Activated CD4-positive, alpha-beta T cell treated with anti-CD3 and anti-CD28 coated beads, Interleukin-2, amount 50 U/mL, for 16 hours (primary cell): ENCODE results near the gene OR52A1.

Experiments
- DNase-seq: peaks from one replicate; pipeline ENCODE4 v3.0.0-alpha.2; 2020

The OR52A1 gene

DNA sequence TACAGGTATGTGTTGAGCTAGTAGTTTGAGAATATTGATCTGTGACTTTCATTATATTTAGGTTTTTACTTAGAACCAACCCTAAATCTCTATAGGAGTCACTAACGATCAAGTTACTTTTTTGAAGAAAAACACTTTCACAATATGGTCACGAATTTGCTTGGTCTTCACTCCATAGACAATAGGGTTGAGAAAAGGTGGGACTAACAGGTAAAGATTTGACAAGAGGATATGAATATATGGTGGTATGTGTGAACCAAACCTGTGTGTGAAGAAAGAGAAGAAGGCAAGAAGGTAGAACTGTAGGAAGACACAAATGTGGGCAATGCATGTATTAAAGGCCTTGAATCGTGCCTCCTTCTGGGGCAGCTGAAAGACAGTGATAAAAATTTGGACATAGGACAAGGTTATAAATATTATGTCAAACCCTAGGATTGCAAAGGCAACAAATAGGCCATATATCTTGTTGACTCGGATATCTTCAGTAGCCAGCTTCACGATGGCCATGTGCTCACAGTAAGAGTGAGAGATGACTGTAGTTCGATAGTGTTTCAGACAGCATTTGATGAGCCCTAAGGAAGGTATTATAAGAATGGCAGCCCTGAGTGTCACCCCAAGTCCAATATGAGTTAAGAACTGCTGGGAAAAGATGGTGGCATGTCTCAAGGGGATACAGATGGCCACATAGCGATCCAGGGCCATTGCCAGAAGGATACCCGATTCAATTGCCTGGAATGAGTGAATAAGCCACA lies 22.8 kb downstream of the OR52A1 start:
- DNase-seq: no peak

DNA sequence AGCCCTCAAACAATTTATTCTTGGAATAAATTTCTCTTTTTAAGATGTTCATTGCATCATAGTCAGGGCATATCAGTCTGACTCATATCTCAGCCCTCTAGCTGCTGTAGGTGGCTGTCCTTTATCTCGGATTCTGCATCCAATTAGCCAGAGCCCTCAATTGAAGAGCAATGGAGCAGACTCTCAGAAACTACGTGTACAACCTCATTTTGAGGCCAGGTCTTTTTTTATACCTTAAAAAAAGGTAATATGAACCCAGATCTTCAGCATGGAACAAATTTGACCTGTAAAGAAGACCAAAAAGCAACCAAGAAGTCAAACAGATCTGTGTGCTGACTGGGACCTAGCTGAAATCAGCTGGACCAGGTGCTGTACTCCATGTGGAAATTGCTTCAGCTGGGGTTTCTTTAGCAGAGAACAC lies 25.1 kb downstream of the OR52A1 start:
- DNase-seq: no peak

DNA sequence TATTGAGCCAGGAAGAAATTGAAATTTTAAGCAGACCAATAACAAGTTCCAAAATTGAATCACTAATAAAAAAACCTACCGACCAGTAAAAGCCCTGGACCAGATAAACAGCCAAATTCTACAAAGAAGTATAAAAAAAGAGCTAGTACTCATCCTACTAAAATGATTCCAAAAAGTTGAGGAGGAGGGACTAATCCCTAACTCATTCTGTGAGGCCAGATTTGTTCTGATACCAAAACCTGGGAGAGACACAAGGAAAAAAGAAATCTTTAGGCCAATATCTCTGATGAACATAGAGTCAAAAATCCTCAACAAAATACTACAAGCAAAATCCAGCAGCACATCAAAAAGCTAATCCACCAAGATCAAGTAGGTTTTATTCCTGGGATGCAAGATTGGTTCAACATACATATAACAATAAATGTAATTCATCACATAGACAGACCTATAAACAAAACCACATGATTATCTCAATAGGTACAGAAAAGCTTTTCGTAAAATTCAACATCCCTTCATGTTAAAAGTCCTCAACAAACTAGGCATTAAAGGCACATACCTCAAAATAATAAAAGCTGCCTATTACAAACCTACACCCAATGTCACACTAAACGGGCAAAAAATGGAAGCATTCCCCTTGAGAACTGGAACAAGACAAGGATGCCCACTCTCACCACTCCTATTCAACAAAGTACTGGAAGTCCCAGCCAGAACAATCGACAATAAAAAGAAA lies 29.5 kb downstream of the OR52A1 start:
- no peak for DNase-seq

DNA sequence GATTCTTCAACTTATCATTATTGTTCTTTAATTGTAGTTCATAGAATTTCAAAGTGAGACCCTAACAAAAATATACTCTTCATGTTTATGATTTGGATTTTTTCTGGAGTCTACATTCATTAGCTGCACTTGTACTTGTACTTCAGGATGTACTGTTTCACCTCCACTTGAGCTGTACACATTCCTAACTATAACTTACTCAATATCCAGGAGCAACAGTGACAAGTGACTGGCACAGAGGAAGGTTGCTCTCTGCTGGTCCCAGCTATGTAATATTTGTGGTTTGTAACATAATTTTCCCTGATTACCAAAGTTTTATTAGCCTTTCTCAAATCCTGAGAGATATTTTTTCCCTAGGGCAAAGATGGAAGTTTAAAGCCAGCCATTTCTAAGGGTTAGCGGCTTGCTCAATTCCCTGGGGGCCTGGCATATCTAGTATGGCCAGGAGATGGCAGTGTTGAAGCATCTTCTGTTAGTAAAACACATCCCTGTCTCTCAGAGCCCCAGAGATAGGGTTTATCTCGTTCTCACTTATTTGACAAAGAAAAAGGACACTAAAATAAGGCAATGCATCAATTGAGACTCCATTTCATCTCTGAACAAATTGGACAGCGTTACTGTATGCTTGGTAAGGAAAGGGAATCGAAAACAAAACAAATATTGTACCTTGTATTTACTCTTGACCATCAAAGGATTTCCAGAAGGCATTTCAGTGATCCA lies 30.6 kb downstream of the OR52A1 start:
- DNase-seq: peak; percentile 52

DNA sequence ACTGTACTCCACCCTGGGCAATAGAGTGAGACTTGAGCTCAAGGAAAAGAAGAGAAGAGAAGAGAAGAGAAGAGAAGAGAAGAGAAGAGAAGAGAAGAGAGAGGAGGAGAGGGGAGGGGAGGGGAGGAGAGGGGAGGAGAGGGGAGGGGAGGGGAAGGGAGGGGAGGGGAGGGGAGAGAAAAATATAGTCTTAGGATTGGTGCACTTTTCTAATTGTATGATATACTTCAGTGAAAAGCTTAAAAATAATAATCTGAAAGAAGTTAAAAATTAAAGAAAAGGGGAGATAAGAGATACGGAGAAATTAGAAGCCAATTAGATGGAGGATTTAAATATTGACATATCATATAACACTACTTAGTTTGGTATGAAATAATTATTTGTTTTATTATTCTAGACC lies 35.7 kb downstream of the OR52A1 start:
- DNase-seq: no peak

DNA sequence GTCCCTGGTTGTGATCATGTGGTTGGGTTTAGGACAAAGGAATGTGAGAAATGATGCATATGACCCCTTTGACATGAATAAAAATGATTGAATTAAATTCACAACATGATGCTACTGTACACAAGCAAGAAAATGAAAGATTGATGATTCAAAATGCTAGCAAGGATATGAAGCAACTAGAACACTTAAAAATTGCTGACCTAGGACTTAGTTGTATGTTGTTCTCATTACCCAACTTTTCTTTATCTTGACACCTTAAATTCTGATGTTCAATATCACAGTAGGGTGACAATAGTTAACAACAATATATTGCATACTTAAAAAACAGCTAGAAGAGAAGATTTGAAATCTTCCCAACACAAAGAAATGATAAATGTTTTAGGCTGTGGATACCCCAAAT lies 37.0 kb downstream of the OR52A1 start:
- DNase-seq: no peak

DNA sequence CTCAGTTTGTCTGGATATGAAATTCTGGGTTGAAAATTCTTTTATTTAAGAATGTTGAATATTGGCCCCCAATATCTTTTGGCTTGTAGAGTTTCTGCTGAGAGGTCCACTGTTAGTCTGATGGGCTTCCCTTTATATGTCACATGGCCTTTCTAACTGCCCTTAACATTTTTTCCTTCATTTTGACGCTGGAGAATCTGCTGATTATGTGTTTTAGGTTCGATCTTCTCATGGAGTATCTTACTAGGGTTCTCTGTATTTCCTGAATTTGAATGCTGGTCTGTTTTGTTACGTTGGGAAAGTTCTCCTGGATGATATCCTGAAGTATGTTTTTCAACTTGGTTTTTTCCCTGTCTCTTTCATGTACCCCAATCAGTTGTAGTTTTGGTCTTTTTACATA lies 39.2 kb downstream of the OR52A1 start:
- DNase-seq: no peak

DNA sequence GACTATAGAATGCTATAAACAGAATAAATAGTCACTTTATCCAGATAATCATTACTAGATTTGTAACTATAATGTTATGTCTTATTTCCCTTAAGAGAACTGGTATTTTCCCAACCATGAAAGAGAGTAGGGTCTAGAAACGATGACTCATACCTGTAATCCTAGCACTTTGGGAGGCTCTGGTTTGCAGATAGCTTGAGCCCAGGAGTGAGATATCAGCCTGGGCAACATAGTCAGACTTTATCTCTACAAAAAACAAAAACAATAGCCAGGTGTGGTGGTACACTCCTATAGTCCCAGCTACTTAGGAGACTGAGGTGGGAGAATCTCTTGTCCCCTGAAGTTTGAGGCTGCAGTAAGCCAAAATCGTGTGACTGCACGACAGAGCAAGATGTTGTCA lies 47.3 kb downstream of the OR52A1 start:
- no peak for DNase-seq

DNA sequence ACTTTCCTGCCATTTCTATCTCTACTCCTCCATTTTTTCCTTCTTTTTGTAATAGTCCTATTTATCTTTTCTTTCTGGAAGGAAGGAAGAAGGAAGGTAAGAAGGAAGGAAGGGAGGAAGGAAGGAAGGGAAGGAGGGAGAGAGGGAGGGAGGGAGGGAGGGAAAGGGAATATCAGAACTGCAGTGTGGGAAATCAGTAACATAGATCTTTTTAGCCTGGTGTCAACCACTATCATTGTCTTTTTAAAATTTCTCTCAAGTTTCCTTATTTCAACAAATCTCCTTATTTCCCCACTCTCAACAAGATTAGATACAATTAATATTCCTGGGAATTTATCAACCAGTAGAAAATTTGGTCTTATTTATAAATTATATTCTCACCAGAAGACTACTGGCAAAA lies 51.5 kb downstream of the OR52A1 start:
- DNase-seq: no peak

DNA sequence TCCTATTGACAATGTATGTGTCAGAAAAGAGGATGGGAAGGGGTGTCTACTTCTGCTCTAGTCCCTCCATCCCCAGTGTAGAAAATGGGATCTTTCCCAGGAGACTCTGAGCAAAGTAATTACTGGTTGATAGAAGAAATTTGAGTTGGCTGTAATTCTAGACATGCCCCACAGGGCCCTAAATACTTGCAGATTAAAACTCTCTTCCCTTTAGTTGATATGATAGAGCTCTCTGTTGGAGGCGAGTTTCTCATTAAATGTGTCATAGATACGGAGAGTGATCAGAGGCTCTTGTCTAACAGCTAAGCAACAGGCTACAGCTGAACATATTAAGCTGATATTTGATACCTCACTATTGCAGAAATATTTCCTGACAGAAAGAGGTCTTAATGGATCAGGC lies 52.3 kb downstream of the OR52A1 start:
- DNase-seq: no peak

DNA sequence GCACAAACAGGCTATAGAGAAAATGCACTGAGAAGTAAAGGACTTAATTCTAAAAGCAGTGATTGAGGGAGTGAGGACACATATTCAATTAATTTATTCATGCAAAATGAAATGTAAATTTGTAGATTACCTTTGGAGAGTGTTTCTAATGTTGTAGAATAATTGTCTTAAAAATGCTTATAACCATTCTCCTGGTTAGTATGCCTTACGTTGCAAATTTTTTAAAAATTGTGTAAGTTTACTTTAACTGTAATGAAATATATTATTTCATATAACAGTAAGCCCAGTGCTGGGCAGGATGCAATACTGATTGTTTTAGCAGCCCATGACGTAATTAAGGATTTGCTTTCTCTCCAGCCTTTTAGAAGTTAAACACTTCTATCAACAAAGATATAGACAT lies 58.5 kb downstream of the OR52A1 start:
- no peak for DNase-seq
